Natural killer cell (primary cell): ENCODE measurements around the gene TTC21A. TPM values are rescaled to one million over a fixed set of nuclear protein-coding genes. Genes with fewer than 3 reads are reported as not detected.
"Not testable (repeated sequence)": the region's sequence is repeated elsewhere in the genome, so short reads cannot be mapped to it uniquely, and the experiment has no call there.

Source experiments
- ATAC-seq, 3 donors: fragments of 150-1000 bp in 2 of 3; fragments of 200-7000 bp in 1 of 3; cut with Tn5 transposase; 1 replicate in 1 of 3; 2 replicates in 2 of 3; pipeline ENCODE4 v1.10.0; 2021; ENCODE audit warnings: mild to moderate bottlenecking in 2 of 3, moderate library complexity in 2 of 3
- DNase-seq, 2 donors: peaks; one replicate each; pipeline versions ENCODE4 v3.0.0 to v3.0.0-alpha.2; 2013 to 2021; ENCODE audit warnings: mixed read lengths in 1 of 2
- H3K27ac ChIP-seq: one replicate; pipeline ENCODE4 v1.5.1; 2013; ENCODE audit warnings: mild to moderate bottlenecking, low read length
- H3K27me3 ChIP-seq: one replicate; pipeline ENCODE4 v1.6.1; 2013; ENCODE audit warnings: low read length; ENCODE audit not compliant: control insufficient read depth, insufficient read depth
- H3K36me3 ChIP-seq: one replicate; pipeline ENCODE4 v1.6.1; 2013; ENCODE audit warnings: low read length; ENCODE audit not compliant: control insufficient read depth, insufficient read depth
- H3K4me1 ChIP-seq: one replicate; pipeline ENCODE4 v1.6.1; 2013; ENCODE audit warnings: low read length; ENCODE audit not compliant: control insufficient read depth, insufficient read depth
- H3K4me3 ChIP-seq: one replicate; pipeline ENCODE4 v1.5.1; 2013; ENCODE audit warnings: low read length
- H3K9me3 ChIP-seq: one replicate; pipeline ENCODE4 v1.6.1; 2013; ENCODE audit warnings: low read length; ENCODE audit not compliant: control insufficient read depth, insufficient read depth
- H3K27ac Mint-ChIP-seq, 2 donors: one replicate each; pipeline ENCODE4 v1.8.0; 2022; ENCODE audit warnings: mild to moderate bottlenecking in 2 of 2, mixed read lengths in 2 of 2, moderate library complexity in 1 of 2
- H3K27me3 Mint-ChIP-seq, 2 donors: one replicate each; pipeline ENCODE4 v1.8.0; 2022; ENCODE audit warnings: low read depth in 2 of 2, mixed read lengths in 2 of 2
- H3K36me3 Mint-ChIP-seq: one replicate; pipeline ENCODE4 v1.8.0; 2022; ENCODE audit warnings: mixed read lengths
- H3K4me1 Mint-ChIP-seq, 2 donors: one replicate each; pipeline ENCODE4 v1.8.0; 2022; ENCODE audit warnings: mixed read lengths in 2 of 2
- H3K4me3 Mint-ChIP-seq: one replicate; pipeline ENCODE4 v1.8.0; 2022; ENCODE audit warnings: mild to moderate bottlenecking, moderate library complexity, mixed read lengths
- H3K9me3 Mint-ChIP-seq, 2 donors: one replicate each; pipeline ENCODE4 v1.8.0; 2022; ENCODE audit warnings: mixed read lengths in 2 of 2
- WGBS: methylation state at CpG from one replicate; pipeline ENCODE4 v1.1.7; 2013; ENCODE audit warnings: missing lambda C conversion rate; ENCODE audit not compliant: insufficient coverage; 5-methylcytosine and 5-hydroxymethylcytosine counted together
- intact Hi-C: fragments of 100-400 bp; cut with micrococcal nuclease; formaldehyde crosslinking; loops from one replicate; pipeline ENCODE4 v1.14.2; 2022
- total RNA-seq, 4 donors: library from RNA; stranded (reverse); fragments of 120-200 nt in 1 of 4; gene quantifications; one replicate each; pipeline versions ENCODE4 v1.2.3 to v1.2.4, GENCODE V29; 2013 to 2022
- TF ChIP-seq, protein P1 (sequence below): fragments of 200-600 bp; IDR thresholded peaks from one replicate; pipeline ENCODE4 v1.8.0; 2022; ENCODE audit warnings: antibody characterized with exemption

Gene TTC21A
- total RNA-seq, 3 donors from 2014 or later (not counting 1 experiment from before 2014, with no cell fraction given), result 2.1 to 3.9 (median 2.4) TPM

DNA sequence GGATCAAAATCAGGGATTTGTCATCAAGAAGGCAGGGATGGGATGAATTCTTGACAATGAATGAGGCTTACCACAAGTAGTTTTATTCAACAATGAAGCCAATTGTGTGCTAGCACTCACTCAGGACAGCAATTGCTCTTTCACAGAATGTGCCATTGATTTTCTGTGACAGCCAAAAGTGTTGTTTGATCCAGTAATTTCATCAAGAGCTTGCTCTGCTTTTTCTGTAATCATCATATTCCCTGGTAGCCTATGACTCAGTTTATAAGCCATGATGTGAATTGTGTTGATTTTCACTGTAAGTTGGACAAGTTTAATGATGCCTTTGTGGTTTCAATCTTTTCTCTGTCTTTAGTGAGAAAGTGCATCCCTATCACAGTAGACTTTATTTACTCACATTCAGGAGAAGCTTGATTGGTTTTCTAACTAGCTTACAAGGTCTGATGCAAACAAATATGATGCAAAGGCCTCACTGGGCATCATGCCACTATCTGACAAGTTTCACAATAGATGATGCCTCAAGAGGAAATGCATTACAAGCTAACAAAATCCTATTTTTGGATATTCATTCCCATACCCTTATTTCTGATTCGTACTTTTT lies 59.6 kb downstream of the TTC21A start:
- Mint-ChIP-seq H3K27me3 (peaks cover 14 to 16% of the 10 kb centered on the region in 2 donors), H3K36me3 (no peaks in the 10 kb centered on the region), H3K9me3 (no peaks in the 10 kb centered on the region), H3K4me1 (no peaks in the 10 kb centered on the region), H3K4me3 (no peak overlapping the region), H3K27ac (no peak overlapping the region)
- no peaks in the 10 kb centered on the region for H3K27me3 ChIP-seq
- H3K4me1 ChIP-seq, result no peaks in the 10 kb centered on the region
- H3K36me3 ChIP-seq, result no peaks in the 10 kb centered on the region
- no CpG with 5 or more reads among the region's 1 CpG for WGBS
- ATAC-seq (no peak), DNase-seq (no peak)
- H3K27ac ChIP-seq, result no peak overlapping the region
- no peak overlapping the region for H3K4me3 ChIP-seq
- TF ChIP-seq, protein P1, sequence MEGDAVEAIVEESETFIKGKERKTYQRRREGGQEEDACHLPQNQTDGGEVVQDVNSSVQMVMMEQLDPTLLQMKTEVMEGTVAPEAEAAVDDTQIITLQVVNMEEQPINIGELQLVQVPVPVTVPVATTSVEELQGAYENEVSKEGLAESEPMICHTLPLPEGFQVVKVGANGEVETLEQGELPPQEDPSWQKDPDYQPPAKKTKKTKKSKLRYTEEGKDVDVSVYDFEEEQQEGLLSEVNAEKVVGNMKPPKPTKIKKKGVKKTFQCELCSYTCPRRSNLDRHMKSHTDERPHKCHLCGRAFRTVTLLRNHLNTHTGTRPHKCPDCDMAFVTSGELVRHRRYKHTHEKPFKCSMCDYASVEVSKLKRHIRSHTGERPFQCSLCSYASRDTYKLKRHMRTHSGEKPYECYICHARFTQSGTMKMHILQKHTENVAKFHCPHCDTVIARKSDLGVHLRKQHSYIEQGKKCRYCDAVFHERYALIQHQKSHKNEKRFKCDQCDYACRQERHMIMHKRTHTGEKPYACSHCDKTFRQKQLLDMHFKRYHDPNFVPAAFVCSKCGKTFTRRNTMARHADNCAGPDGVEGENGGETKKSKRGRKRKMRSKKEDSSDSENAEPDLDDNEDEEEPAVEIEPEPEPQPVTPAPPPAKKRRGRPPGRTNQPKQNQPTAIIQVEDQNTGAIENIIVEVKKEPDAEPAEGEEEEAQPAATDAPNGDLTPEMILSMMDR, result no peak
- no peaks in the 10 kb centered on the region for H3K9me3 ChIP-seq
- intact Hi-C loops, result no loop called here

DNA sequence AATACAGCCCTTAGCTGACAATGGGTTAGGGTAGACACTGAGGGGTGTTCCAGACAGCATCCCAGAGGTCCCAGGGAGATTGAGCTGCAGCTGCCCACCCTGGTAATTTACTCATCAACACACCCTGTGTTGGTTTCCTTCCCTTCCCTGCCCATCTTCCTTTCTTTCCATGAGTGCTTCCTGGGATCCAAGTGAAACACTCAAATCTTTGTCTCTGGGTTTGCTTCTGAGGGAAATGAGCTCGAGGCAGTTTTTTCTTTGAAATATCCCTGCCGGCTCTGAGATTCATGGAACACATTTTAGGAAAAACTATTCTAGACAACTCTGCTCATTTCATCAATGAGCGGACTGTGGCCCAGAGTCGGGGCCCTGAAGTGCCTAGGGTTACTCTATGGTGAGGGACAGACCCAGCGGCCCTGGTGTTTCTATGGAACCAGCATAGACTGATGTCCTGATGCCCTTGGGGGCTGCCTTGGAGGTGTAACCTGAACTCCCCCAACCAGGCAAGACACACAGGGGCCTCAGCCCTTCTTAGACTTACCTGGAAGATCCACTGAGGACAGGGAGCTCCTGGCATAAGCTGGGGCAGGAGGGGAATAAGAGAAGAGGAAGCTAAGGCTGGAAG lies 60.8 kb downstream of the TTC21A start:
- no peaks in the 10 kb centered on the region for H3K27me3 ChIP-seq
- no peak overlapping the region for H3K4me3 Mint-ChIP-seq
- H3K27ac ChIP-seq, result no peak overlapping the region
- no peaks in the 10 kb centered on the region for H3K36me3 ChIP-seq
- H3K9me3 Mint-ChIP-seq, result no peaks in the 10 kb centered on the region
- H3K36me3 Mint-ChIP-seq, result no peaks in the 10 kb centered on the region
- WGBS, result 94% methylated on average over 5 of the region's 5 CpGs
- no peak for DNase-seq
- H3K4me1 Mint-ChIP-seq, result no peaks in the 10 kb centered on the region
- intact Hi-C loops, result no loop called here
- no peak overlapping the region for H3K27ac Mint-ChIP-seq
- no peak for ATAC-seq
- no peaks in the 10 kb centered on the region for H3K9me3 ChIP-seq
- no peak overlapping the region for H3K4me3 ChIP-seq
- TF ChIP-seq, protein P1, result no peak
- peaks cover 11 to 13% of the 10 kb centered on the region in 2 donors for H3K27me3 Mint-ChIP-seq
- H3K4me1 ChIP-seq, result no peaks in the 10 kb centered on the region

DNA sequence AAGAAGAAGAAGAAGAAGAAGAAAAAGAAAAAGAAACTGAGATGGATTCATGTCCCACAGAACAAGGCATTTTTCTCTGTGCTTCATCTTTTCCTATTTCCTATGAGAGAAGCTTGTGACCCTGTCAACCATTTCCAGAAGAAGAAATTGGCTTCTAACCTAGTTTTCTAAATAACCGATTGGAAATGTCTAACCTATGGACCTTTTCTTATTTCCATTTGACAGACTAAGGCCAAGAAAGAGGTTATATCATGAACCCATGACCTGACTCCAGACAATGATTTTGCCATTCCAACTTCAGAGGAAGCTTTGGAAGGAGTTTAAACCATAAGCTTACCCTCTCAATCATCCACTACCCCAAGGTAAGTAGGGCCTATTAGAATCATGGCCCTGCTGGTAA lies 62.2 kb downstream of the TTC21A start:
- no peaks in the 10 kb centered on the region for H3K9me3 ChIP-seq
- no peaks in the 10 kb centered on the region for H3K4me1 Mint-ChIP-seq
- H3K9me3 Mint-ChIP-seq, result no peaks in the 10 kb centered on the region
- TF ChIP-seq, protein P1, result no peak
- H3K36me3 Mint-ChIP-seq, result no peaks in the 10 kb centered on the region
- no peak overlapping the region for H3K4me3 Mint-ChIP-seq
- no peaks in the 10 kb centered on the region for H3K4me1 ChIP-seq
- H3K27ac Mint-ChIP-seq, result no peak overlapping the region
- no peak overlapping the region for H3K4me3 ChIP-seq
- ATAC-seq (no peak), DNase-seq (no peak)
- no peak overlapping the region for H3K27ac ChIP-seq
- no peaks in the 10 kb centered on the region for H3K36me3 ChIP-seq
- H3K27me3 ChIP-seq, result no peaks in the 10 kb centered on the region
- WGBS, result no CpG with 5 or more reads among the region's 1 CpG
- H3K27me3 Mint-ChIP-seq, result peaks cover 5 to 6% of the 10 kb centered on the region in 2 donors
- intact Hi-C loops, result no loop called here

DNA sequence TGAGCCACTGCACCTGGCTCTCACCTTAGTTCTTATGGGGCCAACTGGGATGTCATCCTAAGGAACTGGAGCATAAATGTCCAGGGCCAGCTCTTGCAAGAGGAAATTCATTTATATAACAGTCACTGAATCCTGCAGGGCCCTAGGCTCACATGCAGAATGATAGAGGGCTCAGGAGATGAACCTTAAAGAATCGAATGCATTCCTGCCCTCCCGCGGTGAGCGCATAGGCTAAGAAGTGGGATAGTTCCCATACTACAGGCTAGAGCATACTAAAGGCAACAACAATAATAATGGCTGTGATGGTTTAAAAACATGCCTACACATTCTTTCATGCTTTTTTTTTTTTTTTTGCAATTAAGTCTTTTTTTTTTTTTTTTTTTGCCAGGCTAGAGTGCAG lies 63.0 kb downstream of the TTC21A start:
- DNase-seq (no peak), ATAC-seq (no peak)
- no peak overlapping the region for H3K27ac Mint-ChIP-seq
- no peaks in the 10 kb centered on the region for H3K36me3 Mint-ChIP-seq
- H3K27ac ChIP-seq, result no peak overlapping the region
- no peaks in the 10 kb centered on the region for H3K36me3 ChIP-seq
- no peaks in the 10 kb centered on the region for H3K4me1 Mint-ChIP-seq
- H3K4me3 Mint-ChIP-seq, result no peak overlapping the region
- TF ChIP-seq, protein P1, result no peak
- peaks cover 0 to 5% of the 10 kb centered on the region in 2 donors for H3K27me3 Mint-ChIP-seq
- no peak overlapping the region for H3K4me3 ChIP-seq
- intact Hi-C loops, result no loop called here
- no peaks in the 10 kb centered on the region for H3K27me3 ChIP-seq
- H3K9me3 Mint-ChIP-seq, result no peaks in the 10 kb centered on the region
- no peaks in the 10 kb centered on the region for H3K9me3 ChIP-seq
- H3K4me1 ChIP-seq, result no peaks in the 10 kb centered on the region
- 97% methylated on average over 4 of the region's 4 CpGs for WGBS

DNA sequence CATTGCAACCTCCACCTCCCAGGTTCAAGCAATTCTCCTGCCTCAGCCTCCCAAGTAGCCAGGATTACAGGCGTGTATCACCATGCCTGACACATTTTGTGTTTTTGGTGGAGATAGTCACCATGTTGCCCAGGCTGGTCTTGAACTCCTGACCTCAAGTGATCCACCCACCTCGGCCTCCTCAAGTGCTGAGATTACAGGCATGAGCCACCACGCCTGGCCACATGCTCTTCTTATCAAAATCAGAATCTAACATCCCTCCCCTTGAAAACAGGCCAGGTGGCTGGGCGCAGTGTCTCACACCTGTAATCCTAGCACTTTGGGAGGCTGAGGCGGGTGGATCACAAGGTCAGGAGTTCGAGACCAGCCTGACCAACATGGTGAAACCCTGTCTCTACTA lies 63.4 kb downstream of the TTC21A start:
- H3K36me3 ChIP-seq, H3K4me1 ChIP-seq, H3K27ac Mint-ChIP-seq, H3K9me3 ChIP-seq, H3K27ac ChIP-seq, ATAC-seq, intact Hi-C loops, H3K9me3 Mint-ChIP-seq, H3K4me3 ChIP-seq, H3K36me3 Mint-ChIP-seq, H3K27me3 Mint-ChIP-seq, DNase-seq, H3K4me1 Mint-ChIP-seq, H3K27me3 ChIP-seq, H3K4me3 Mint-ChIP-seq: not testable (repeated sequence)
- WGBS, result 89% methylated on average over 4 of the region's 6 CpGs
